ENCODE measurements around the gene PLA2G4E.

Gene PLA2G4E

DNA sequence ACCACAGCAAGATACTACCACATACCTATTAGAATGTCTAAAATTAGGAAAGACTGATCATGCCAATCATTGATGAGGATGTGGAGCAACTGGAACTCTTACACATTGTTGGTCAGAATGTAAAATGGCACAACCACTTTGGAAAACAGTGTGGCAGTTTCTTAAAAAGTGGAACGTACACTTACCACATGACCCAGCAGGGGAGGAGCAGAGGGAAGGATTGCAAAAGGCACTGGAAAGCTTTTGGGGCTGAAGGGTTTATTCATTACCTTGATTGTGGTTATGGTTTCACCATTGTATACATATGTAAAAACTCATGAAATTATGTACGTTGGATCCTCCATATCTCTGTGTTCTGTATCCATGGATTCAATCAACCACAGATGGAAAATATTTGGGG lies 45.2 kb downstream of the PLA2G4E start:
- no peak for DNase-seq (ENCODE audit: low read depth)

DNA sequence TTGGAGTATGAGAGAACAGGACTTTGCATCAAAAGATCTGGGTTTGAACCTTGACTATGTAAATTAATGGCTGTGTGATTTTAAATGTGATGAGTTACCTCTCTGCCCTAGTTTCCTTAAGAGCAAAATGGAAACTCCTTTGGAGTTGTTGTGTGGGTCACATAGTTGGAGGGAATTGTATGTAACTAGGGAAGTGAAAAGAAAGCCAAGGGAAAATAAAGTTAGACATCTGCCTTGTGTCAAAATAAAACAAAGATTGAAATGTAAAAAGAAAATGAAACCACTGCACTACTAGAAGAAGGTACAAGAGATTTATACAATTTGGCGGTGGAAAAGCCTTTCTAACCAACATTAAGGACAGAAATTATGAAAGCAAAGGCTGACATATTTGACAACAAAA lies 46.8 kb downstream of the PLA2G4E start:
- DNase-seq (ENCODE audit: low read depth): no peak

DNA sequence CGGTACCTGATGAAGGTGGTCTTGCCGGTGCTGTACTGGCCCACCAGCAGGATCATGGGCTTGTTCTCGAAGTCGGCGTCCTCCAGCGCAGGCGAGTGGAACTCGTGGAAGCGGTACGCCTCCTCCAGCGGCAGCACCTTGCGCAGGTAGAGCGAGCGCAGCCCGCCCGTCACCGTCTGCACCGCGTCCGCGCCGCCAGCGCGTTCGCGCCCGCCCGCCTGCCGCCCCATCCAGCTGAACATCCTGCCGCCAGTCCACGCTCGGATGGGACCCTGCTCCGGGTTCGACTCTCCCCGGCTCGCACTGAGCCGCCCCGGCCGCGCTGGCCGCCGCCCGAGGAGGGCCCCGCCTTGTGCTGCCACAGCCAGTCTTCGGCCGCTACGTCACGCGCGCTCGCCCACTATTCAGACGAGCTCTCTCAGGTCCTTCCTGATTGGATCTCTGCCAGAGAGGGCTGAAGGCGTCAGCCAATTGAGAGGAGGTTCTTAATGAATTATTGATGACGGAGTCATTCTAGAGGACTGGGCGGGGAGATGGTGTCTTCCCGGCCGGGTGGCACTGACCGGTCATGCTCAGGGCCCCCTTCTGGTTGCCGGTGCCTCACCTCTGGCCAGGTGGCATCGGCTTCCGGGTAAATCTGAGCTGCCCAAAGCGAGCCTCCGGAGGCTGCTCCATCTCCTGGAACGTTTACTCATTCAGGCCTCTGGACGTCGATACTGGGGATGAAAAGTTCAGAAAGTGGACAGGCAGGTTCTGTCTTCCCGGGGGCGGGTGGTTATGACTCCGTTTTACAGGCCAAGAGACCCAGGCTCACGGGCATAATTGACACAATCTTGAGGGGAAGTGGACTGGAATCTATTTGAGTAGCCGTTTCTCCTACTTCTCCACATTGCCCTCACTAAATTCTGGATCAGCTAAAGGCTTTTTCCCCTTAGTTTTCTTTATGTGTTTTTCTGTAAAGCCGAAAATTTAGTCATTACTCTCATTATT lies 48.3 kb downstream of the PLA2G4E start, which contains the start of gene EHD4:
Gene EHD4, minus strand, starts transcription at position 305 of the 990 bp plus-strand sequence. Its CDS starts 63 bp downstream, at position 242.
- peak; percentile 98 for DNase-seq (ENCODE audit: low read depth)

DNA sequence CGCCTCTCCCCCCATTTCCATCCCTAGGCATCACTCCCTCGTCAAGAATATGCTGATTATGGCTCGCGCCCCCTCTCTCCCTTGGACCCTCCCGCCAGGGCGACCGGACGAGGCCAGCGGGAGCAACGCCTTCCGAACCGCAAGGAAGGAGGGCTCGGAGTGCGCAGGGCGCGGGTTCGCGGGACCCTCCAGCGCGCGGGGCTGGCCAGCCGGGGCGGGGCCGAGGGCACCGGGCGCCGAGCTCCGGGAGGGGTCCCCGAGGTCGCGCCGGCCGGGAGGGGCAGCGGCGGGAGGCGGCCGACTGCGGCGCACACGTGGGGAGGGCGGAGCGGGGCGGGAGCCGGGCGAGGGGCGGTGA lies 49.0 kb downstream of the PLA2G4E start:
- DNase-seq (ENCODE audit: low read depth): no peak

DNA sequence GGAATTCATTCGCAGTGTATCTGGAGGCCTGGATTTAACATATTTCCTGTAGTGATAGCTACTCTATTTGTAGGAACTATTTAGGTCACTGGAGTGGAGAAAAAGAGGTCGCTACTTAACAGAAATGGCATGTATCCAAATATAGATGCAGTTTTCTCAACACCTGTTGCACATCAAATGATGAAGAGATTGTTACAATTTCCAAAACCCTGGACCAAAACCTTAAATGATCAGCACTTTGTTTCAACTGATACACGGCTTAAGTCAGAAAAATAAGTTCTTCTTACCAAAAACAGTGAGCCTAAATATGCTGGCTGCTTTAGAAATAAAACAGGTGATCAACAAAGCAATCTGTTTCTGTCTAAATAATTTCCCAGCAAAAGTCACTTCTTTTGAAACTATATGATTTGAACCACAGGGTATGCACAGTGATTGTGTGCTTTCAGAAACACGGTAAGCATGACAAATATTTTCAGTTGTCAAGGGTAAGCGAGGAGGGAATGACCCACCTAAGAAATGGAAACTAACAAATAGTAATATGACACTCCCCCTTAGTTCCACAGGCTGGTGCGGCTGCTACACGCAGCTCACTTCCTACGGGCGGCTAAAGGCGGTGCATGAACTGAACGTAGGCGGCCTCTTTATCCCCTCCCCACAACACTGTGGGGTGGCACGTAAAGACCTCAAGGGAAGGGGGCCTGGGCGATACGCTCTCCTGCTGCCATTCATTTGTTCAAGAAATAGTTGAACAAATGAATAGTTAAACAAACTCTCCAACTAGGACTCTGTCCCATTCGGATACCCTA lies 49.5 kb downstream of the PLA2G4E start:
- peak; percentile 29 for DNase-seq (ENCODE audit: low read depth)

DNA sequence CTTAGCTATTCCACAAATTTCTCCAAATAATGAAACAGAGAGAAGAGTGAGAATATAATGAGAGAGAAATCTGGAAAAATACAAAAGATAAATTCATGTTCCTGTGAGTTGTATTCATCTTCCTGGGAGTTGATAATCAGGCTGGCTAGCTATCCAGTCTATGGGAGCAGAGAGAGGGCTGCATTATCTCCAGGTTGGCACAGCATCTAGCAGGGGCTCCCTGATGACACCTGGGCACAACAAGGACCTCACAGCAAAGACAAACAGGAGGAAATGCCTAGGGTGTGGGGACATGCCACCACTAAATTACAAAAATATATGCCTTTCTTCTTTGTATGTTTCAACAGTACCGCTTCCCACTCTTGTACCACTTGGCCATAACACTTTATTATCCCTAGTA lies 50.4 kb downstream of the PLA2G4E start:
- no peak for DNase-seq (ENCODE audit: low read depth)

DNA sequence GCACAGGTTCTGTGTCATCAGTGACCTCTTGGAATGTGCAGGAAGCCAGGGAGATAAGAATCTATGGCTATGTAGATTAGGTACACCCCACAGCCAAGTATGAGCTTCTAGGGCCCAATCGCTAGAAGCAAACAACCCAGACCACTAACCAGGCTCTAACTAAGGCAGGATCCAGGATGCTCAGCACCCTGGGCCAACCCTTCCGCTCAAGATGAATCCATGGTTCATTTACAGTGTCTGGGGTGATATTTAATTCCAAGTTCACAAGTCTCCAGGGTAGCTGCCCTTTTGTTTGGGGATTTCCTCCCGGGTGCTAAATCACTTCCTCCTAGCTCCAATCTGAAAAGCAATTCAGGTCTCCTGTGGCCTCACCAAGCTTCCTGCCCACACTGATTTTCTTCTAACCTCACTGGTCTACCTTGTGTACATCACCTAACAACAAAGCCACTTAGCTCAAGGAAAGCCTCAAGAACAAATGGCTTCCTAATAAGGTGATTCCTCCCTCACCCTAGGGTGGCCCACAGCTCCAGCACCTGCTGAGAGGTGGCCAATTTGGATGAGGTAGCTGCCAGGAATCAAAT lies 50.9 kb downstream of the PLA2G4E start:
- DNase-seq (ENCODE audit: low read depth): no peak

DNA sequence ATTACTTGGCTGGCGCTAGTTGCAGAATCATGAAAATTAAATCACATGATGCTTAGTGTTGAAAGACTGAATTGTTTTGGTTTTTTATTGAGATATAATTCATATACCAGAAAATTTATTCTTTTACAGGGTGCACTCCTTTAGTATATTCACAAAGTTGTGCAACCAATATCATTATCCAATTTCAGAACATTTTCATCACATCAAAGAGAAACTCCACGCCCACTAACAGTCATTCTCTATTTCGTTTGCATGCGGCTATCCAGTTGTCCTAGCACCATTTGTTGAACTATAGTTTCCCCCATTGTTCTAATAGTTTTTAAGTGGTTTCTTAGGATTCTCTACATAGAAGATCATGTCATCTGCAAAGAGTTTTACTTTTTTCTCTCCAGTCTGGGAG lies 52.1 kb downstream of the PLA2G4E start:
- no peak for DNase-seq (ENCODE audit: low read depth)

DNA sequence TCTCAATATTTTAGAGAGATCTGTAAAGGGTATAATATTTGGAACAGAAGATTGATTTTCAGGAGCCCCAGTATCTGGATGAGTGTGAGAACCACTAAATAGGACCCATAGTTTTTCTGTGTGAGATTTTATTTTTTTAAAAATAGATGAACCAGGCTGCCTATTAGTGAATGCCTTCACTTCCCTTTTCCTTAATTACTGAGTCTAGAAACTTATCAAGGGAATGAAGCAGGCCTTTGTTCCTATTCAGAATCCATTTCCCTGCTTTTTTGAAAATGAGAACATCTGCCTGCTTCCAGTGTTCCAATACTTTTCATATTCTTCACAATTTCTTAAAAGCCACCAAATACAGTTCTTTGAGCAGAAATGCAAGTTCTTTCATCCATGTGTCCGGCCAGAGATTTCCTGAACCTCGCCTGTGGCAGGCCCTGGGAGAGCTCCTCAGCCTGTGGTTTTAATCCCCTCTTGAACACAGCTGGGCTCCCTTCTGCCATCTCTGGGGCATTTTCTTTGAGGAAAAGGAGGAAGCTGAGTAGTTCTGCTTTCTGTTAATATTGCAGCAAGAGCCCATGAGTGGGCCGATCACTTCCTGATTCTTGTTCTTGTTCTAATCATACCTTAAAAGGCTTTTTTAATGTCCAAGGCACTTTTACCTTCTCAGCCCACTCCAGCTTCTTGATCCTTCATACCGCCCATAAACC lies 53.2 kb downstream of the PLA2G4E start:
- DNase-seq (ENCODE audit: low read depth): no peak

DNA sequence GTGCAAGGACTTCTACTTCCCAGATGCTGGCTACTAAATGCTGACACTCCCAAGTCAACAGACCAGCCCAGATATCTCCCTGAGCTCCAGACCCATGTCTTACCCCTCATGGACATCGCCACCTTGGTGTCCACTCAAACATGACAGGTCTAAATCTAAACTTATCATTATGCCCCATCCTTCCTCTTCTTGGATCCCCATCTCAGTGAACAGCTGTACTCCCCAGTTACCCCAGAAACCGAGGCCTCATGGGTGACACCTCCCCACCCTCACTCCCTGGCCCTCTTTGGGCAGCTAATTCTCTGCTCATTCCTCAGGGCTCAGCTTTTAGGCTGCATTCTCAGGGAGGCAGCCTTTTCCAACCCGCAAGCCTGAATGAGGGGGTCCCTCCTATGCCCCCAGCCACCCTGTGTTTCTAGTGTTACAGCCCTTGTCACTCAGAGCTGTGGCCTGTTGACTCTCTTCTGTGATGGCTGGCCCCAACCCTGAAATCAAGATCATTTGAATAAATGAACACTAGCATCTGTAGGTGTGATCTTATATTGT lies 53.8 kb downstream of the PLA2G4E start:
- DNase-seq (ENCODE audit: low read depth): no peak

DNA sequence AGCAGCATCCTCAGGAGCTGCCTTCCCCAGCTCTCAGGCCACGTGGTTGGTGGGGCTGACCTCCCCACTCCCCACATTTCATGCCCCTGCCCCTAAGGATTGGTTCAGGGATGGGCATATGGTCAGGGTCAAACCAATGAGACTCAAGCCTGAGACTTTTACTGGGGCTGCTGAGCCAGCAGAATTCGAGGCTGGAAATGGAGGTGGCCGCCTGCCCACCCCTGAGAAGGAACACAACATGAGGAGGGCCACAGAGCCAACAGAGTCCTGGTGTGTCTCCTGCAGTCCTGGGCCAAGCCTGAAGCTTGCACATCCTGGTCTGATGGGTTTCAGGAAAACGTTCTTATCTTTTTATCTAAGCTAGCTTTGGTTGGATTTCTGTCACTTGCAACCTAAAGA lies 54.4 kb downstream of the PLA2G4E start:
- DNase-seq (ENCODE audit: low read depth): no peak

DNA sequence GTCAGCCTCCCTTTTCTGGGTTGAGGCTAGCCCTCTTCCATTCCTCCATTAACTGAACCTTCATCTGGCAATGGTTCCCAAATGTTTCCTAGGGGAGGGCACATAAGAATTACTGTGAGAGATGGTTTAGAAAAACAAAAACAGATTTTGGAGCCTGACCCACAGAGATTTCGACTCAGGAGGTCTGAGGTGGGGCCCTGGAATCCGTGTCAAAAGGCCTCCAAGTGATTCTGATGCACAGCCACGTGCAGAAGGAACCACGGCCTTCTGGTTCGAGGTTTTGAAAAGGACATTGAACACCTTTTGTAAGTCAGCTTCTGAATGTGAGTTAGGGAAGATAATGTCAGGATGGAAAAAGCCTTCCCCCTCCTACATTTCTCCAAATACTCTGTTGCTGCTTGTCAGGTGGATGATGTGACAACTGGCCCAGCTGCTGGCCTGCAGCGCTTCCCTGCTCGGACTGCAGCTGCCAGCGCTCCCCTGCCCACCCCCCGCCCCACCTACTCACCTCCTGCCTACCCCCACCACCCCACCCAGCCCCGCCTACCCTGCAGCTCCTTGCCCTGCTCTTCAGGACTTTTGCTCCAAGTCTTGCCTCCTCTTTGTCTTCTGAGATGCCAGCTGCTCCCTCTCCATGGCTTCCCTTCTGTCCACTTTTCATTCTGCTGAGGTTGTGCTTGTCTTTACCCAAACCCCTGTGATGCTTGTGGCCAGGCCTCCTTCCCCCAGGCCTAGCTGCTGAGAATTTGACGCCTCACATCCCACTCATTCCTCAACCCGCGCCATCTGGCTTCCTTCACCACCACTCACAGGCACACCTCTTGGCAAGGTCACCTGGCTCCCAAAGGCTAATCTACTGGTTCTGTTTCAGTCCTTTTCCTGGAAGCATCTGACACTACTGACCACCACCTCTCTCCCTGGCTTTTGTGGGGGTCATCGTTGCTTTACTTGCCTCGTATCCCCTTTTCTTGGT lies 55.1 kb downstream of the PLA2G4E start:
- no peak for DNase-seq (ENCODE audit: low read depth)

DNA sequence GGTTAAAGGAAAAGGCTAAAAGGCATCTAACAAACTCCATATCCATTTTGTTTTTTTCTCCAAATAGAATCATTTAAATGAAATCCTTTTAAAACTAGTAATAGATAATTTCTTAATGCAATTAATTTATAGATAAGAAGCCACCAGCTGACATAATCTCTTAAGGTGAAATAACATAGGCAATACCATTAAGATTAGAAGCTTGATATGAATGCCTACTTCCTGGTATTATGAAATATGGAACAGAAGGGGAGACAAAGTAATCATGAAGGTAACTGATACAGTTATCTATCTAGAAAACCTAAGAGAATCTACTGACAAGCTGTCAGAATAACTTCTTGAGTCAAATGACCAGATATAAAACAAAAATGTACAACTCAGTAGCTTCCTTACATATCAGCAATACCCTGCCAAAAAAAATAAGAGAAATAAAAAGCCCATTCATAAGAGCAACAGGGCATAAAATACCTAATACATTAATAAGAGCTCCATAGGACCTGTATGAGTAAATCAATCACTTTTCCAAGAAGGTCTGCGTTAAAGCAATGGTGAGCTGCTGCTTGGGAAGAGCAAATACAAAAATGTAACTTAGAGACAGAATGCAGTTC lies 59.1 kb downstream of the PLA2G4E start:
- DNase-seq (ENCODE audit: low read depth): no peak

DNA sequence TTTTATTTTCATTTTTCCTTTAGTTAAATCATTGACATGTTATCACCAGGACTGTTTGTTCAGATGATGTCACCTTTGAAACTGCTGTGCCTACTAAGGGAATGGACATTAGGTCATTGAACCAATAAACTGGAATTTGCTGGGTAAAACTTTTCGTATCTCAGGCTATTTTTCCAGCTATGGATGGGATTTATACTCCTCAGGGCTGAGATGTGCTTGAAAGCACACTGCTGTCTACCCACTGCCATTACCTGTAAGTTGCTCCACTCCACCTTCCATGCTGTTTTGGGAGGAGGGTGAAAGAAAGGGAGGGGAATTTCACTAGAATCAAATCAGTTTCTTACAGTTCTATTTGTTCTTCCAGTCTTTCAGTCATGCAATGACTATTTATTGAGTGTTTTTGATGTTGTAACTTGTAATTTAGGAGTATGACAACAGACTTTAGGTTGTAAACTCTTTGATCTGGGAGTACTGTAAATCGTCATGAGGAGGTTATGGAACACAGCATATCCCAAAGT lies 59.8 kb downstream of the PLA2G4E start:
- no peak for DNase-seq (ENCODE audit: low read depth)

DNA sequence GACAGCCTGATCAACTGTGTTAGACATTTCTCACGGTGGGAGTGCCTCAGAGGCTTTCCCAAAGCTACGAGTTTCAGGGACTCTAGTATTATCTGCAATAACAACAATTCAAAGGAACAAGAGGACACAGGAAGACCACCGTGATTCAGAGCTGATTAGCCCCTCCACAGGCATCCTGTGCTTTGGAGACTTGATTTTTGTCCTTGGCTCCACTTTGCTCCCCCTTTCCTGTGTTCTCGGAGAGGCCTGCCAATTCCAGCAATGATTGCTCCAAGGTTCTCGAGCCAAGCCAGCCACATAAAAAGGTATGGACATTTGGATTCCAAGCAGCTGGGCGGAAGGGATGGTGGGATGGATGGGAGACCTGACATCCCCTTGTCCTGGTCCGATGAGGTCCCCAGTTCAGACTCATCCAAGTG lies 62.8 kb downstream of the PLA2G4E start:
- no peak for DNase-seq (ENCODE audit: low read depth)

DNA sequence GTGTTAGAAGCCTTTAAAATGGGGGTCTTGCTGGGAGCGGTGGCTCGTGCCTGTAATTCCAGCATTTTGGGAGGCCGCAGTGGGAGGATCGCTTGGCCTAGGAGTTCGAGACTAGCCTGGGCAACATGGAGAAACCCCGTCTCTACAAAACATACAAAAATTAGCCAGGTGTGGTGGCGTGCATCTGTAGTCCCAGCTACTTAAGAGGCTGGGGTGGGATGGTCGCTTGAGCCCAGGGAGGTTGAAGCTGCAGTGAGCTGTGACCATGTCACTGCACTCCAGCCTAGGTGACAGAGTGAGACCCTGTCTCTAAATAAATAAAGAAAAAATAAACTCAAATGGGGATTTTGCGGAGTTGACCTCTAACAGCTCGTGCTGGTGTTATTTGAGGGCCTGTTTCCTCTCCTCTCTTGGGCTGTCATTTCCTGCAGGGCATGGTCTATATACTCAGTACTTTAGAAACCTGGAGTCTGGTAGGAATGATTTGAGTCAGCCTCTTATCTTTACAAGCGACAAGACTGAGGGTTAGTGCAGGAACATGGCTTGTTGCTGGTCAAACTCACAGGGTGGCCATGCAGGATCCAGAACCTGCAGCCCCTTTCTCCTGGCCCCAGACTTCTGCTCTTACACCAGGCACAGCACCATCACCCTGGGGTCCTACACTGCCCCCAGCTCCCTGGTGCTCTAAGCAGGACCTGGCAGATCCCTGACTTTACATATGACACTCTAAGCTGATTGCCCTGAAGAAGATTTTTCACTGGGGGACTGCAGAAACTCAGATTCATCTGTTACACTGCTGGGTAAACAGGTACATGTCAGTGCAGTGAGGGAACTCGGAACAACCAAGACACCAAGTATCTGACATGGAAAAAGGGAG lies 63.6 kb downstream of the PLA2G4E start:
- no peak for DNase-seq (ENCODE audit: low read depth)

DNA sequence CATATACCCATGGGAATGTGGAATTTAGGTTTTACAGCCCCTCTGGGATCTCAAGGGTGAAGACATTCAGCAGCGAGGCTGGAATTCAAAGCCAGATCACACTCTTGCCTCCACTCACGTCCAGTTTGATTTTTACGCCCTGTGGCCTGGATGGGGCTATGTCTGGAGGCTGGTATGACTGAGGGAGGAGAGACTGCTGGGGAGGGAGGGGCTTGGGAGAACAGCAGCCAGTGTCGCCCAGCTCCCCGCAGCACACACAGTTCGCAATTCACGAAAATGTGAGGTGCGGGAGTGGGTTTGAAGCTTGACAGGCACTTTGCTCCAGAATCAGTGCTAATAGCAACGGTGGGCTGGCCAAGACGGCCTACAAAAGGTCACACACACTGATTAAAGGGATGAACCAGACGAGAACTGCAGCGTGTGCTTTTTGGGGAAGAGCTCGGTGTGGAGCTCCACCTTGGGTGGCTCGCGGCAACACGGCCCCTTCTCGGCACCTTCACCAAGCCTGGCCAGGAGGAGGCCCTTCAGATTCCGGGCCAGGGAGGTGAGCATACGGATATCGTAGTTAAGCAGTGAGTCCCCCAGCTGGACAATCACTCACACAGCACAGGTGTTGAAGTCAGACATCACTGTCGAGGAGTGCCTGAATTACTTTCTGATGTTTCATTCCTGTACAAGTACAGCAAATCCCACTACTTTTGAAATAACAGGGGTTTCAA lies 64.9 kb downstream of the PLA2G4E start:
- no peak for DNase-seq (ENCODE audit: low read depth)

DNA sequence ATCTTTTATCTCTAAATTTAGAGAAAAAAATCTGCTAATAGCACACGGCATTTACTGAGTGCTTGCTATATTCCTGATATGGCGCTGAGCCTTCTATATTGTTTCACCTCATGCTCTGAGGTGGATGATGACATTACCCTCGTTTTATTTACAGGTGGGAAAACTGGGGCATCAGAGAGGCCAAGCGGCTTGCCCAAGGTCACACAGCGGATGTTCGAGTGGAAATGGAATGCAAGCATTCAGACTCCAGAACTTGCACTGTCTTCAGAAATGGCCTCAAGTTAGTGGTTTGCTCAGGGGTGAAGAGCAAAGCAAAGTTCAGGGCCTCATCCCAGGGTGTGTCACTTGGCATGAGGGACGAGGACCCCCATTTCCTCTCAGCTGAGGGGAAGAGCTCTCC lies 65.7 kb downstream of the PLA2G4E start:
- no peak for DNase-seq (ENCODE audit: low read depth)
